Breast epithelium (tissue), 3 donors: ENCODE measurements around the gene KRT26.

Experiments
- CTCF ChIP-seq, 3 donors: fragments of 450-650 bp; IDR thresholded peaks; one replicate each; pipeline ENCODE4 v1.5.1; 2016 to 2017; ENCODE audit warnings: antibody characterized with exemption in 3 of 3, mild to moderate bottlenecking in 3 of 3, moderate library complexity in 3 of 3
- POLR2A ChIP-seq: fragments of 450-650 bp; IDR thresholded peaks from one replicate; pipeline ENCODE4 v1.6.1; 2016; ENCODE audit warnings: antibody characterized with exemption, mild to moderate bottlenecking, moderate library complexity

GRCh38 chr17:40718930-40719329 lies 53.1 kb downstream of the KRT26 start:
- TF ChIP-seq CTCF (IDR thresholded peaks at IDR 0.05) (no peak), POLR2A (no peak)
